ENCODE measurements around the gene BACH2. TPM values are rescaled to one million over a fixed set of nuclear protein-coding genes. Genes with fewer than 3 reads are reported as not detected.

BACH2 gene
- total and polyA plus RNA-seq, 2 of the 8 experiments (the other 6 are each of a cell fraction or from before 2014, with no cell fraction given): 1.9 to 5.9 TPM

DNA sequence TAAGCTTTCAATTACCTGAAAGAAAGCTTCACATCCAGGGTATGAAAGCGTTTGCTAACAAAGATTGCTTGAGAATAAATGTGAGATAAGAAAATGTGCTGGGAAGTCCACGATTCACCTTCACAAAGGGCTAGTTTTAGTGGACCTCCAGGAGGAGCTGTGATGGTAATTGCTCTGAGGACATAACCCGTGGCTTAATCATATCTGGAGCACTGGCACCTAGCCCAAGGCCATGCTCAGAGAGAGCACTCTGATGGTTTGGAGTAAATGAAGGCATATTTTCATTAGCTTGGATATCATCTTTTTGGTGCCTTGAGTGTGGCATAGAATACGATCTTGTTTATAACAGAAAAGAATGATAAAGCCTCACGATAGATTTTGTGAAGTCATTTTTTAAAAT is 46.9 kb upstream of the BACH2 start:
- TF ChIP-seq YY1 (IDR thresholded peaks at IDR 0.05; ENCODE audit: low read depth, low read length) (no peak), SIRT6 (IDR thresholded peaks at IDR 0.05; ENCODE audit: low read length) (no peak), BRCA1 (IDR thresholded peaks at IDR 0.05; ENCODE audit: low read depth, low read length) (no peak), MAFK (IDR thresholded peaks at IDR 0.05; ENCODE audit: low read depth, low read length) (no peak), HDAC6 (IDR thresholded peaks at IDR 0.05; ENCODE audit: low read depth, low read length) (no peak), ASH2L (IDR thresholded peaks at IDR 0.05; ENCODE audit: low read length) (no peak), RXRA (IDR thresholded peaks at IDR 0.05; ENCODE audit: insufficient read depth, low read depth, low read length) (no peak), GABPA (IDR thresholded peaks at IDR 0.05; ENCODE audit: borderline replicate concordance, insufficient read depth, low read length) (no peak), CBX8 (IDR thresholded peaks at IDR 0.05; ENCODE audit: borderline replicate concordance, low read depth, low read length) (no peak), EZH2 (IDR thresholded peaks at IDR 0.05; ENCODE audit: low read depth, low read length, severe bottlenecking) (no peak), POLR2A (IDR thresholded peaks at IDR 0.05; ENCODE audit: control extremely low read depth in 1 of 2, low read depth in 2 of 2, low read length in 2 of 2) (no peak), SUZ12 (IDR thresholded peaks at IDR 0.05; ENCODE audit: low read length) (no peak)
- TF ChIP-seq, protein P1, sequence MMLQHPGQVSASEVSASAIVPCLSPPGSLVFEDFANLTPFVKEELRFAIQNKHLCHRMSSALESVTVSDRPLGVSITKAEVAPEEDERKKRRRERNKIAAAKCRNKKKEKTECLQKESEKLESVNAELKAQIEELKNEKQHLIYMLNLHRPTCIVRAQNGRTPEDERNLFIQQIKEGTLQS (IDR thresholded peaks at IDR 0.05; ENCODE audit: insufficient read depth, low read depth, low read length): no peak
- Histone ChIP-seq H2AFZ (ENCODE audit: low read length) (no peak overlapping the region), H3K79me1 (ENCODE audit: low read depth, low read length) (no peaks in the 10 kb centered on the region), H3K9ac (replicated peaks in 1 of 4; ENCODE audit: extremely low read depth in 1 of 4, low read depth in 3 of 4, low read length in 3 of 4) (no peak overlapping the region), H3K23me2 (ENCODE audit: low read depth, low read length) (no peaks in the 10 kb centered on the region), H3K79me2 (ENCODE audit: control insufficient read depth in 1 of 2, insufficient read depth in 2 of 2, low read length in 2 of 2) (no peaks in the 10 kb centered on the region), H2AK5ac (ENCODE audit: low read depth, low read length) (no peak overlapping the region), H2BK12ac (ENCODE audit: low read depth, low read length) (no peak overlapping the region), H4K5ac (ENCODE audit: insufficient read length, low read depth, low read length) (no peak overlapping the region), H4K8ac (ENCODE audit: extremely low read depth, insufficient read depth, low read length) (no peak overlapping the region), H4K20me1 (replicated peaks in 1 of 2; ENCODE audit: control insufficient read depth in 1 of 2, insufficient read depth in 2 of 2, low read length in 2 of 2) (no peaks in the 10 kb centered on the region), H4K91ac (replicated peaks; ENCODE audit: insufficient read length, low read length) (no peak overlapping the region), H2BK120ac (replicated peaks; ENCODE audit: low read depth, low read length) (no peak overlapping the region), H3K4me2 (ENCODE audit: insufficient read depth in 1 of 2, low read depth in 2 of 2, low read length in 2 of 2) (no peak overlapping the region), H2BK15ac (ENCODE audit: low read length) (no peak overlapping the region), H3K14ac (ENCODE audit: insufficient read length) (no peak overlapping the region), H3K4me1 (replicated peaks in 1 of 4; ENCODE audit: control insufficient read depth in 3 of 4, insufficient read depth in 4 of 4, low read length in 3 of 4) (no peaks in the 10 kb centered on the region), H2BK5ac (ENCODE audit: low read depth, low read length) (no peak overlapping the region), H3K18ac (ENCODE audit: extremely low read depth, low read length) (no peak overlapping the region), H3K27me3 (replicated peaks in 1 of 4; ENCODE audit: control insufficient read depth in 3 of 4, extremely low read depth in 1 of 4, insufficient read depth in 3 of 4, low read length in 3 of 4) (no peaks in the 10 kb centered on the region), H3K56ac (replicated peaks; ENCODE audit: insufficient read length, low read depth, low read length) (no peak overlapping the region), H3K4me3 (ENCODE audit: extremely low read depth in 1 of 4, insufficient read depth in 2 of 4, low read depth in 3 of 4, low read length in 4 of 4) (no peak overlapping the region), H3K23ac (ENCODE audit: insufficient read length) (no peak overlapping the region), H3K4ac (replicated peaks; ENCODE audit: insufficient read length, low read depth, low read length) (no peak overlapping the region), H3K9me3 (ENCODE audit: insufficient read depth in 2 of 2, low read depth in 1 of 2, low read length in 1 of 2) (no peaks in the 10 kb centered on the region), H2BK20ac (ENCODE audit: low read length) (no peak overlapping the region), H3K36me3 (ENCODE audit: control insufficient read depth in 2 of 4, insufficient read depth in 4 of 4, low read length in 3 of 4) (no peaks in the 10 kb centered on the region), H3K27ac (ENCODE audit: low read depth, low read length) (no peak overlapping the region)
- WGBS, 2 experiments (ENCODE audit: extremely low coverage in 1 of 2, insufficient coverage in 1 of 2, insufficient read length in 1 of 2, insufficient replicate concordance in 2 of 2, low coverage in 1 of 2, low lambda C conversion rate in 2 of 2, missing lambda C conversion rate in 1 of 2): 92% methylated on average over 5 of the region's 5 CpGs; no CpG with 5 or more reads in 1 of the 2 experiments
- ChIA-PET POLR2A (ENCODE audit: partially characterized antibody) (no interaction called here), CTCF (ENCODE audit: partially characterized antibody) (interaction anchor here (0.7 to 3.5 kb wide), 8 partner anchors 29 to 1801 kb away, joined by 3 to 17 read pairs (median 6); no protein-coding TSS in a partner anchor)
- FAIRE-seq: no peak
- no peak for DNase-seq (ENCODE audit: low read depth in 1 of 2, low spot score in 2 of 2)
